HG02763 (cell line): ENCODE measurements around the gene GABRB1.

Experiments used
- ATAC-seq: cut with Tn5 transposase; IDR thresholded peaks from one replicate; pipeline ENCODE4 v1.9.1; 2021; ENCODE audit warnings: mild to moderate bottlenecking, moderate library complexity; ENCODE audit not compliant: unreplicated experiment

GABRB1 gene

GRCh38 chr4:47045261-47045660, 13.9 kb downstream of the GABRB1 start:
- no peak for ATAC-seq

GRCh38 chr4:47049347-47049746, 18.0 kb downstream of the GABRB1 start:
- no peak for ATAC-seq

GRCh38 chr4:47050761-47051725, 19.7 kb downstream of the GABRB1 start:
- no peak for ATAC-seq

- no peak for ATAC-seq
These were observed 22.1 kb downstream of the GABRB1 start for GRCh38 chr4:47053485-47053884.

- ATAC-seq: no peak
These were observed 22.8 kb downstream of the GABRB1 start for GRCh38 chr4:47054130-47054529.

GRCh38 chr4:47057991-47058390, 26.6 kb downstream of the GABRB1 start:
- ATAC-seq: no peak

GRCh38 chr4:47060561-47060960, 29.2 kb downstream of the GABRB1 start:
- no peak for ATAC-seq

GRCh38 chr4:47061435-47061834, 30.1 kb downstream of the GABRB1 start:
- ATAC-seq: no peak

- ATAC-seq: no peak
These were observed 33.7 kb downstream of the GABRB1 start for GRCh38 chr4:47065051-47065481.

GRCh38 chr4:47068986-47069385, 37.6 kb downstream of the GABRB1 start:
- ATAC-seq: no peak

- no peak for ATAC-seq
These were observed 40.6 kb downstream of the GABRB1 start for GRCh38 chr4:47071901-47072341.

GRCh38 chr4:47073647-47074046, 42.3 kb downstream of the GABRB1 start:
- ATAC-seq: no peak

- no peak for ATAC-seq
These were observed 43.4 kb downstream of the GABRB1 start for GRCh38 chr4:47074816-47075215.

- ATAC-seq: no peak
These were observed 43.9 kb downstream of the GABRB1 start for GRCh38 chr4:47075262-47075661.

GRCh38 chr4:47075919-47076318, 44.6 kb downstream of the GABRB1 start:
- no peak for ATAC-seq

- no peak for ATAC-seq
These were observed 52.7 kb downstream of the GABRB1 start for GRCh38 chr4:47084111-47084510.

- ATAC-seq: no peak
These were observed 53.4 kb downstream of the GABRB1 start for GRCh38 chr4:47084795-47085194.

GRCh38 chr4:47088298-47088697, 56.9 kb downstream of the GABRB1 start:
- ATAC-seq: no peak

GRCh38 chr4:47095884-47096283, 64.5 kb downstream of the GABRB1 start:
- no peak for ATAC-seq

GRCh38 chr4:47101453-47101852, 70.1 kb downstream of the GABRB1 start:
- ATAC-seq: no peak

GRCh38 chr4:47104986-47105385, 73.6 kb downstream of the GABRB1 start:
- ATAC-seq: no peak

GRCh38 chr4:47106561-47106960, 75.2 kb downstream of the GABRB1 start:
- no peak for ATAC-seq
